Ishikawa (cell line): ENCODE data around the gene NELL1.

Source experiments
- CEBPB ChIP-seq: IDR thresholded peaks from 2 replicates; pipeline ENCODE4 v1.6.1; 2012
- CREB1 ChIP-seq: IDR thresholded peaks from 2 replicates; pipeline ENCODE4 v1.6.1; 2012; ENCODE audit warnings: low read depth
- EGR1 ChIP-seq: IDR thresholded peaks from 2 replicates; pipeline ENCODE4 v1.6.1; 2012
- EP300 ChIP-seq: IDR thresholded peaks from 2 replicates; pipeline ENCODE4 v1.6.1; 2012; ENCODE audit warnings: borderline replicate concordance
- FOXM1 ChIP-seq: IDR thresholded peaks from 2 replicates; pipeline ENCODE4 v1.6.1; 2012; ENCODE audit warnings: low read depth, borderline replicate concordance
- MAX ChIP-seq: IDR thresholded peaks from 2 replicates; pipeline ENCODE4 v1.6.1; 2012
- NFIC ChIP-seq: IDR thresholded peaks from 2 replicates; pipeline ENCODE4 v1.6.1; 2012
- RAD21 ChIP-seq: IDR thresholded peaks from 2 replicates; pipeline ENCODE4 v1.6.1; 2012; ENCODE audit warnings: low read depth
- TAF1 ChIP-seq: IDR thresholded peaks from 2 replicates; pipeline ENCODE4 v1.6.1; 2012; ENCODE audit warnings: low read depth, mild to moderate bottlenecking
- TCF12 ChIP-seq: IDR thresholded peaks from 2 replicates; pipeline ENCODE4 v1.6.1; 2012; ENCODE audit warnings: low read depth
- TEAD4 ChIP-seq: IDR thresholded peaks from 2 replicates; pipeline ENCODE4 v1.6.1; 2012
- USF1 ChIP-seq: IDR thresholded peaks from 2 replicates; pipeline ENCODE4 v1.6.1; 2012
- YY1 ChIP-seq: IDR thresholded peaks from 2 replicates; pipeline ENCODE4 v1.6.1; 2012; ENCODE audit warnings: low read depth
- ZBTB7A ChIP-seq: IDR thresholded peaks from 2 replicates; pipeline ENCODE4 v1.6.1; 2012; ENCODE audit warnings: low read depth
- TF ChIP-seq, protein P1 (sequence below): IDR thresholded peaks from 2 replicates; pipeline ENCODE4 v1.6.1; 2012; ENCODE audit warnings: low read depth, mild to moderate bottlenecking

NELL1 gene

GRCh38 chr11:21495879-21496278 is 826.5 kb downstream of the NELL1 start:
- TF ChIP-seq YY1 (no peak), MAX (no peak), CREB1 (no peak), TEAD4 (no peak), CEBPB (no peak), RAD21 (no peak), EGR1 (no peak), ZBTB7A (no peak), FOXM1 (no peak), EP300 (no peak), TCF12 (no peak), NFIC (no peak)

DNA sequence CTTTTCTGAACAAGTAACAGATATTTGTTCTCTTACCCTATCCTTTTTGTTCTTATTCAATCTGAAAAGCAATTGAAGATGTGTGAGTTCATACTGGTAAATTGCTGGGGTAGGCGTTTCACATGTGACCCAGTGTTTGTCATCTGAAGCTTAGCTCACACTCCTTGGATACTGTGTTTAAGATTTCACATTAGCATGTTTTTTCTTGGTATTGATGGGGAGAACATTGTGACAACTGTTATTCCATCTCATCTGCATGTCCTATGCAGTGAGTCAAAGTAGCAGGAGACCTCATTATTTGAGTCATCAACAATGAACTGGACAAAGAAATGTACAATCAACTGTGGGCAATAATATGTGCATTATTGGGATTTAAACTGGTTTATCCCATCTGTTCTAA is 831.9 kb downstream of the NELL1 start:
- TF ChIP-seq RAD21: no peak
- no peak for TF ChIP-seq TEAD4
- no peak for TF ChIP-seq MAX
- TF ChIP-seq TCF12: no peak
- TF ChIP-seq CEBPB: no peak
- TF ChIP-seq ZBTB7A: no peak
- TF ChIP-seq FOXM1: no peak
- no peak for TF ChIP-seq EP300
- TF ChIP-seq NFIC: no peak

- no peak for TF ChIP-seq NFIC
- no peak for TF ChIP-seq EP300
- no peak for TF ChIP-seq TAF1
- no peak for TF ChIP-seq YY1
- TF ChIP-seq ZBTB7A: no peak
- TF ChIP-seq CEBPB: no peak
- no peak for TF ChIP-seq EGR1
- TF ChIP-seq RAD21: no peak
These were observed 835.7 kb downstream of the NELL1 start for GRCh38 chr11:21505070-21505469.

DNA sequence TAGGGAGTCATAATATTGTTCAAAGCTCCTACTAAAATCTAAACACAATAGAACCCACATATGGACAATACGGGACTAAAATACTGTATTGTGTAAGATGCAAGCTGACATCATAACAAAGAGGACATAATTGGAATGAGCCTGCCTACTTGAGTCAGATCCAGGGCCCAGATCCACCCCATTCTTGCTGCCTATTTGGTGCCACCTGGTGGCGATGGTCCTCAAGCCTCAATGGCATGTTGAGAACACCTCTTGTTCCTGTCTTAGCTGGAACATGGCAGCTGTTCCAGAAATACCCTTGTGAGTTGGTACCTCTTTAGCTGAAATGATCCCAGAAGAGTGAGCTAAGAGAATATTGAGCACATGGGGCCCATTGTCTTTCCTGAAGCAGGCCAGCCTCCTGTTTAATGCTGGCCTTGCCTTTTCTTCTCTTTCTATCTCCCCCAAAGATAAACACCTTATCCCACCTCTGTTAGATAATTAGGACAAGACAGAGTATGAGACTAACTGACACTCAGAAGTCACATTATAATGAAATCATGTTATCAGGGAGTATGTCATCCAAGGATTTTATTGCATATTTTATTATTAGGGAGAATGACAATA is 842.6 kb downstream of the NELL1 start:
- peak; percentile 46; the same call in 1 of the 2 replicates for TF ChIP-seq RAD21
- TF ChIP-seq TAF1: no peak

DNA sequence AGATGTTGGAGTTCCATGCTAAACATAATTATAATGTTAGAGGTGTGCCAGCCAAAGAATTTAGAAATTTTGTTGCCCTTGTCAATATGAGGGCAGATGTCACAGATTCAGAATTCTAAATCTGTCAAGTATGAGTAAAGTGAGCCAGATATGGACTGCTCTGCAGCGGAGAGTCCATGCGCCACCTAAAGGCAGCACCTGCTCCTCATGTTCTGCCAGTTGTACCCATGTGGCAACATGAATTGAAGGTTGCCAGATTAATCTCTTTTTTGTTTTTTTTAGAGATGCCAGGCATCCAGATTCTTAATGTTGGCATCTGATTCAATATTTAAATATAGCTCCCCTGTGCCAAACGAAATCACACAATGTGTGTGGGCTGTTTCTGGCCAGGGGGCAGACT is 844.9 kb downstream of the NELL1 start:
- TF ChIP-seq, protein P1, sequence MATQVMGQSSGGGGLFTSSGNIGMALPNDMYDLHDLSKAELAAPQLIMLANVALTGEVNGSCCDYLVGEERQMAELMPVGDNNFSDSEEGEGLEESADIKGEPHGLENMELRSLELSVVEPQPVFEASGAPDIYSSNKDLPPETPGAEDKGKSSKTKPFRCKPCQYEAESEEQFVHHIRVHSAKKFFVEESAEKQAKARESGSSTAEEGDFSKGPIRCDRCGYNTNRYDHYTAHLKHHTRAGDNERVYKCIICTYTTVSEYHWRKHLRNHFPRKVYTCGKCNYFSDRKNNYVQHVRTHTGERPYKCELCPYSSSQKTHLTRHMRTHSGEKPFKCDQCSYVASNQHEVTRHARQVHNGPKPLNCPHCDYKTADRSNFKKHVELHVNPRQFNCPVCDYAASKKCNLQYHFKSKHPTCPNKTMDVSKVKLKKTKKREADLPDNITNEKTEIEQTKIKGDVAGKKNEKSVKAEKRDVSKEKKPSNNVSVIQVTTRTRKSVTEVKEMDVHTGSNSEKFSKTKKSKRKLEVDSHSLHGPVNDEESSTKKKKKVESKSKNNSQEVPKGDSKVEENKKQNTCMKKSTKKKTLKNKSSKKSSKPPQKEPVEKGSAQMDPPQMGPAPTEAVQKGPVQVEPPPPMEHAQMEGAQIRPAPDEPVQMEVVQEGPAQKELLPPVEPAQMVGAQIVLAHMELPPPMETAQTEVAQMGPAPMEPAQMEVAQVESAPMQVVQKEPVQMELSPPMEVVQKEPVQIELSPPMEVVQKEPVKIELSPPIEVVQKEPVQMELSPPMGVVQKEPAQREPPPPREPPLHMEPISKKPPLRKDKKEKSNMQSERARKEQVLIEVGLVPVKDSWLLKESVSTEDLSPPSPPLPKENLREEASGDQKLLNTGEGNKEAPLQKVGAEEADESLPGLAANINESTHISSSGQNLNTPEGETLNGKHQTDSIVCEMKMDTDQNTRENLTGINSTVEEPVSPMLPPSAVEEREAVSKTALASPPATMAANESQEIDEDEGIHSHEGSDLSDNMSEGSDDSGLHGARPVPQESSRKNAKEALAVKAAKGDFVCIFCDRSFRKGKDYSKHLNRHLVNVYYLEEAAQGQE: no peak
- TF ChIP-seq TAF1 (no peak), RAD21 (no peak), YY1 (no peak), TCF12 (no peak), EP300 (no peak), FOXM1 (no peak), EGR1 (no peak), MAX (no peak), USF1 (no peak), CREB1 (no peak)

GRCh38 chr11:21520244-21520643 is 850.9 kb downstream of the NELL1 start:
- TF ChIP-seq TEAD4 (no peak), EP300 (no peak), CEBPB (no peak), RAD21 (no peak), ZBTB7A (no peak)

GRCh38 chr11:21529187-21529586 is 859.8 kb downstream of the NELL1 start:
- TF ChIP-seq EGR1: no peak
- TF ChIP-seq, protein P1: no peak
- TF ChIP-seq USF1: no peak
- no peak for TF ChIP-seq TCF12
- TF ChIP-seq TAF1: no peak
- TF ChIP-seq CEBPB: no peak
- TF ChIP-seq CREB1: no peak
- no peak for TF ChIP-seq YY1
- no peak for TF ChIP-seq RAD21
- no peak for TF ChIP-seq MAX
